HG03280 (cell line): ENCODE data around the gene C9orf43.
A peak's percentile ranks its signal among the peaks of the same experiment; 100 is the strongest.
"Not testable (repeated sequence)": the region's sequence is repeated elsewhere in the genome, so short reads cannot be mapped to it uniquely, and the experiment has no call there.

Experiments
- ATAC-seq: cut with Tn5 transposase; IDR thresholded peaks from one replicate; pipeline ENCODE4 v1.9.1; 2021; ENCODE audit warnings: mild to moderate bottlenecking, moderate library complexity; ENCODE audit not compliant: unreplicated experiment

C9orf43 gene

GRCh38 chr9:113410207-113410864, at the start of gene C9orf43, which contains the start of gene POLE3:
C9orf43 (plus strand) TSS chr9:113410747; CDS start chr9:113413494, 2,747 bp downstream.
POLE3 (minus strand) TSS chr9:113410675; CDS start chr9:113410293, 382 bp downstream.
- peak; percentile 90 for ATAC-seq

- ATAC-seq, result no peak
Measured at GRCh38 chr9:113361304-113362018, 49.1 kb upstream of the C9orf43 start.

- ATAC-seq, result no peak
Measured at GRCh38 chr9:113363336-113363735, 47.2 kb upstream of the C9orf43 start.

GRCh38 chr9:113364951-113365350, 45.6 kb upstream of the C9orf43 start:
- ATAC-seq, result no peak

GRCh38 chr9:113365652-113366051, 44.9 kb upstream of the C9orf43 start:
- not testable (repeated sequence) for ATAC-seq

GRCh38 chr9:113368348-113368981, 42.1 kb upstream of the C9orf43 start:
- no peak for ATAC-seq

- ATAC-seq, result no peak
Measured at GRCh38 chr9:113368982-113369854, 41.3 kb upstream of the C9orf43 start.

- ATAC-seq, result no peak
Measured at GRCh38 chr9:113369855-113370140, 40.7 kb upstream of the C9orf43 start.

GRCh38 chr9:113370806-113371325, 39.7 kb upstream of the C9orf43 start:
- ATAC-seq, result no peak

- no peak for ATAC-seq
Measured at GRCh38 chr9:113372059-113372458, 38.5 kb upstream of the C9orf43 start.

- ATAC-seq, result no peak
Measured at GRCh38 chr9:113373256-113373655, 37.3 kb upstream of the C9orf43 start.

GRCh38 chr9:113373676-113374392, 36.7 kb upstream of the C9orf43 start:
- ATAC-seq, result no peak

GRCh38 chr9:113375057-113376023, 35.2 kb upstream of the C9orf43 start:
- no peak for ATAC-seq

- ATAC-seq, result peak; percentile 80
Measured at GRCh38 chr9:113376634-113377567, 33.6 kb upstream of the C9orf43 start, which contains the start of gene HDHD3. HDHD3 (minus strand) TSS chr9:113376986; CDS start chr9:113374354, 2,632 bp downstream.

GRCh38 chr9:113379094-113379828, 31.3 kb upstream of the C9orf43 start:
- ATAC-seq, result not testable (repeated sequence)

GRCh38 chr9:113379829-113380210, 30.7 kb upstream of the C9orf43 start:
- not testable (repeated sequence) for ATAC-seq

- no peak for ATAC-seq
Measured at GRCh38 chr9:113380869-113381378, 29.6 kb upstream of the C9orf43 start.
